ENCODE measurements around the gene SCAMP5. TPM values are rescaled to one million over a fixed set of nuclear protein-coding genes. Genes with fewer than 3 reads are reported as not detected.

The SCAMP5 gene
- total and polyA plus RNA-seq, 2 of the 4 experiments (the other 2 are of a cell fraction) = 0.36 to 1.6 TPM

GRCh38 chr15:74982183-74982582, 13.2 kb upstream of the SCAMP5 start:
- H2BK5ac ChIP-seq (ENCODE audit: low read depth, low read length, poor library complexity, severe bottlenecking) = no peak overlapping the region
- no peak overlapping the region for H3K14ac ChIP-seq (replicated peaks; ENCODE audit: low read depth, low read length)
- H3K4me2 ChIP-seq (ENCODE audit: low read depth, low read length) = no peak overlapping the region
- no TSS peak for BruUV-seq (replicated peaks)
- H2AK9ac ChIP-seq (replicated peaks; ENCODE audit: low read depth, low read length, poor library complexity) = no peak overlapping the region
- H3K27me3 ChIP-seq (ENCODE audit: control insufficient read depth, insufficient read depth, low read length) = peaks cover 20% of the 10 kb centered on the region
- no peak overlapping the region for H3K56ac ChIP-seq (ENCODE audit: extremely low read depth, insufficient read depth, low read length)
- POLR2A ChIA-PET (ENCODE audit: unreplicated experiment) = interaction anchor here (0.6 kb wide), 1 partner anchor 153 kb away, joined by 13 read pairs; no protein-coding TSS in a partner anchor
- no peaks in the 10 kb centered on the region for H4K20me1 ChIP-seq (ENCODE audit: insufficient read depth, low read length)
- TF ChIP-seq CHD1 (IDR thresholded peaks at IDR 0.05; ENCODE audit: low read depth, low read length) (no peak), RCOR1 (IDR thresholded peaks at IDR 0.05; ENCODE audit: insufficient replicate concordance, low read length) (no peak), BHLHE40 (IDR thresholded peaks at IDR 0.05; ENCODE audit: low read depth, low read length) (no peak), ELK1 (IDR thresholded peaks at IDR 0.05; ENCODE audit: borderline replicate concordance, low read depth, low read length) (no peak), NFE2L2 (IDR thresholded peaks at IDR 0.05; ENCODE audit: low read depth, low read length) (no peak), USF2 (IDR thresholded peaks at IDR 0.05; ENCODE audit: low read depth, low read length) (no peak), RFX5 (IDR thresholded peaks at IDR 0.05; ENCODE audit: low read depth, low read length) (no peak), POLR2A (IDR thresholded peaks at IDR 0.05; ENCODE audit: low read depth, low read length) (no peak), FOS (IDR thresholded peaks at IDR 0.05; ENCODE audit: low read depth, low read length) (no peak), CEBPB (IDR thresholded peaks at IDR 0.05; ENCODE audit: low read depth, low read length) (no peak), MAFK (IDR thresholded peaks at IDR 0.05; ENCODE audit: low read depth, low read length) (no peak), MAZ (IDR thresholded peaks at IDR 0.05; ENCODE audit: borderline replicate concordance, low read depth, low read length) (no peak), MXI1 (IDR thresholded peaks at IDR 0.05; ENCODE audit: borderline replicate concordance, low read depth, low read length) (no peak)
- H3K9me3 ChIP-seq (ENCODE audit: control insufficient read depth, insufficient read depth, low read length) = no peaks in the 10 kb centered on the region
- H3K23ac ChIP-seq (ENCODE audit: low read depth, low read length) = no peak overlapping the region
- no peak overlapping the region for H4K8ac ChIP-seq (ENCODE audit: low read depth in 2 of 2, low read length in 2 of 2)
- H4K5ac ChIP-seq (ENCODE audit: low read depth, low read length) = no peak overlapping the region
- dilution Hi-C loops (cut with HindIII; ENCODE audit: low sequenced_read_pairs, unreplicated experiment) = no loop called here
- CTCF ChIA-PET = interaction anchor here (0.6 kb wide), 1 partner anchor 10 kb away, joined by 3 read pairs; no protein-coding TSS in a partner anchor
- H3K4me1 ChIP-seq (ENCODE audit: control insufficient read depth, insufficient read depth, low read length) = peaks cover 2% of the 10 kb centered on the region; the same call in 1 of the 2 replicates
- intact Hi-C loops (cut with micrococcal nuclease) = no loop called here
- H2BK120ac ChIP-seq (ENCODE audit: low read depth, low read length) = no peak overlapping the region
- no peak for ATAC-seq (ENCODE audit: low read depth)
- no peak overlapping the region for H2AFZ ChIP-seq (replicated peaks; ENCODE audit: low read length, poor library complexity)
- no peak overlapping the region for H2BK15ac ChIP-seq (ENCODE audit: low read depth, low read length)
- no peak overlapping the region for H3K27ac ChIP-seq (ENCODE audit: insufficient read depth, low read length)
- no peak overlapping the region for H3K4me3 ChIP-seq (ENCODE audit: insufficient read depth, low read depth, low read length)
- no peak overlapping the region for H2BK20ac ChIP-seq (ENCODE audit: low read depth, low read length)
- in situ Hi-C loops (cut with MboI; ENCODE audit: low sequenced_read_pairs) = no loop called here
- H3K9me1 ChIP-seq (ENCODE audit: insufficient read depth, low read length) = no peaks in the 10 kb centered on the region
- H3K4ac ChIP-seq (ENCODE audit: low read depth, low read length) = no peak overlapping the region
- no peak overlapping the region for H2AK5ac ChIP-seq (ENCODE audit: low read depth, low read length)
- no peak overlapping the region for H3K18ac ChIP-seq (ENCODE audit: low read depth, low read length)
- no peak overlapping the region for H4K91ac ChIP-seq (ENCODE audit: insufficient read depth, low read depth, low read length)
- H3K9ac ChIP-seq (ENCODE audit: low read depth, low read length) = no peak overlapping the region
- no peaks in the 10 kb centered on the region for H3K36me3 ChIP-seq (ENCODE audit: control insufficient read depth, insufficient read depth, low read length)
- H3K79me1 ChIP-seq (ENCODE audit: low read depth in 1 of 2, low read length in 2 of 2) = no peaks in the 10 kb centered on the region
- 70% methylated on average over 2 of the region's 5 CpGs; no CpG with 5 or more reads in 1 of the 2 experiments for WGBS, 2 experiments (ENCODE audit: extremely low coverage in 2 of 2, insufficient read length in 1 of 2)
- no peak for DNase-seq
